SJSA1 (cell line): ENCODE results near the gene STAT2. TPM values are rescaled to one million over a fixed set of nuclear protein-coding genes. Genes with fewer than 3 reads are reported as not detected.

Source experiments
- DNase-seq, 2 experiments: peaks; one replicate each; pipeline ENCODE4 v3.0.0-alpha.2; 2015 to 2020; ENCODE audit warnings: low spot score in 2 of 2, low read depth in 1 of 2
- H3K27ac ChIP-seq: fragments of 250-450 bp; sonication (Bioruptor Pico); 2 replicates; pipeline ENCODE4 v1.5.1; 2020; ENCODE audit warnings: mild to moderate bottlenecking, moderate library complexity
- H3K27me3 ChIP-seq: fragments of 250-450 bp; sonication (Bioruptor Pico); replicated peaks from 2 replicates; pipeline ENCODE4 v1.5.1; 2020; ENCODE audit warnings: mild to moderate bottlenecking, moderate library complexity
- H3K36me3 ChIP-seq: fragments of 250-450 bp; sonication (Bioruptor Pico); 2 replicates; pipeline ENCODE4 v1.5.1; 2020; ENCODE audit warnings: mild to moderate bottlenecking
- H3K4me1 ChIP-seq: fragments of 250-450 bp; sonication (Bioruptor Pico); replicated peaks from 2 replicates; pipeline ENCODE4 v1.6.1; 2021; ENCODE audit warnings: mild to moderate bottlenecking
- H3K4me3 ChIP-seq: fragments of 250-450 bp; sonication (Bioruptor Pico); 2 replicates; pipeline ENCODE4 v1.5.1; 2020; ENCODE audit warnings: mild to moderate bottlenecking
- H3K9me3 ChIP-seq: fragments of 250-450 bp; sonication (Bioruptor Pico); replicated peaks from 2 replicates; pipeline ENCODE4 v1.5.1; 2020; ENCODE audit warnings: mild to moderate bottlenecking
- total RNA-seq: library from RNA; depleted of rRNA; stranded (reverse); fragments of >200 nt; shearing (Covaris generic); gene quantifications from 2 replicates; pipeline ENCODE4 v1.2.3, GENCODE V29; 2014; rRNA removed

The STAT2 gene
- total RNA-seq, 1 experiment from 2014 or later = 63.3 TPM

GRCh38 chr12:56300644-56301464 is 59.1 kb downstream of the STAT2 start:
- H3K9me3 ChIP-seq = no peaks in the 10 kb centered on the region
- peaks cover 10% of the 10 kb centered on the region for H3K4me1 ChIP-seq
- H3K27me3 ChIP-seq = no peaks in the 10 kb centered on the region
- peak overlapping the region; percentile 75 for H3K27ac ChIP-seq
- peak overlapping the region; percentile 71 for H3K4me3 ChIP-seq
- peaks cover 47% of the 10 kb centered on the region for H3K36me3 ChIP-seq
- DNase-seq = peak in 1 of 2 experiments; percentile 49

- Histone ChIP-seq H3K4me1 (peaks cover 10% of the 10 kb centered on the region), H3K36me3 (peaks cover 45% of the 10 kb centered on the region), H3K9me3 (no peaks in the 10 kb centered on the region), H3K27me3 (no peaks in the 10 kb centered on the region), H3K4me3 (peak within 1 kb of the TSS; percentile 71), H3K27ac (peak within 1 kb of the TSS; percentile 75)
- peak; percentile 97 to 99 for DNase-seq
Observed at GRCh38 chr12:56299853-56300643, 59.9 kb downstream of the STAT2 start, which contains the start of gene CS. CS (minus strand) TSS chr12:56300330; CDS start chr12:56300201, 129 bp downstream.

- peak overlapping the region; percentile 71 for H3K4me3 ChIP-seq
- H3K36me3 ChIP-seq = peaks cover 45% of the 10 kb centered on the region
- no peaks in the 10 kb centered on the region for H3K9me3 ChIP-seq
- no peak for DNase-seq
- H3K27me3 ChIP-seq = no peaks in the 10 kb centered on the region
- H3K4me1 ChIP-seq = peaks cover 10% of the 10 kb centered on the region
- H3K27ac ChIP-seq = no peak overlapping the region
Observed at GRCh38 chr12:56299308-56299852, 60.5 kb downstream of the STAT2 start.

GRCh38 chr12:56298828-56299227 is 61.1 kb downstream of the STAT2 start:
- peak overlapping the region; percentile 71 for H3K4me3 ChIP-seq
- DNase-seq = no peak
- H3K4me1 ChIP-seq = peaks cover 10% of the 10 kb centered on the region
- H3K36me3 ChIP-seq = peaks cover 43% of the 10 kb centered on the region
- H3K9me3 ChIP-seq = no peaks in the 10 kb centered on the region
- H3K27me3 ChIP-seq = no peaks in the 10 kb centered on the region
- no peak overlapping the region for H3K27ac ChIP-seq

- Histone ChIP-seq H3K27ac (no peak overlapping the region), H3K36me3 (peaks cover 47% of the 10 kb centered on the region), H3K4me3 (no peak overlapping the region), H3K4me1 (peaks cover 10% of the 10 kb centered on the region), H3K9me3 (no peaks in the 10 kb centered on the region), H3K27me3 (no peaks in the 10 kb centered on the region)
- no peak for DNase-seq
Observed at GRCh38 chr12:56297400-56297799, 62.5 kb downstream of the STAT2 start.

GRCh38 chr12:56296295-56296694 is 63.6 kb downstream of the STAT2 start:
- H3K36me3 ChIP-seq = peaks cover 58% of the 10 kb centered on the region
- DNase-seq = no peak

GRCh38 chr12:56293795-56294194 is 66.1 kb downstream of the STAT2 start:
- Histone ChIP-seq H3K36me3 (peaks cover 68% of the 10 kb centered on the region), H3K4me3 (no peak overlapping the region), H3K27ac (no peak overlapping the region), H3K9me3 (no peaks in the 10 kb centered on the region), H3K4me1 (peaks cover 3% of the 10 kb centered on the region; the same call in 1 of the 2 replicates), H3K27me3 (no peaks in the 10 kb centered on the region)
- no peak for DNase-seq

More at GRCh38 chr12:56296295-56296694, 63.6 kb downstream of the STAT2 start:
- Histone ChIP-seq H3K27me3 (no peaks in the 10 kb centered on the region), H3K4me3 (no peak overlapping the region), H3K9me3 (no peaks in the 10 kb centered on the region), H3K27ac (no peak overlapping the region), H3K4me1 (peaks cover 10% of the 10 kb centered on the region)

Other genes with a start within 250 kb of the STAT2 start
- gene RPL41, start 243.5 kb downstream of the STAT2 start, total RNA-seq = 1,215 and 2,760 TPM in 2 replicates
- 3.6 and 7.3 TPM in 2 replicates for gene ZC3H10, start 241.8 kb downstream of the STAT2 start, total RNA-seq
- gene ESYT1, start 231.8 kb downstream of the STAT2 start, total RNA-seq = 138 and 170 TPM in 2 replicates
- 71.9 and 97.8 TPM in 2 replicates for gene MYL6B, start 207.5 kb downstream of the STAT2 start, total RNA-seq
- gene MYL6, start 201.7 kb downstream of the STAT2 start, total RNA-seq = 4,832 and 5,659 TPM in 2 replicates
- 20.9 and 33.4 TPM in 2 replicates for gene SMARCC2, start 170.6 kb downstream of the STAT2 start, total RNA-seq
- gene RNF41, start 138.2 kb downstream of the STAT2 start, total RNA-seq = 28.5 and 46.7 TPM in 2 replicates
- gene NABP2, start 135.8 kb downstream of the STAT2 start, total RNA-seq = 47.8 and 55.7 TPM in 2 replicates
- gene SLC39A5, start 130.1 kb downstream of the STAT2 start, total RNA-seq = not detected in 2 replicates
- 9.6 and 12.7 TPM in 2 replicates for gene ANKRD52, start 101.7 kb downstream of the STAT2 start, total RNA-seq
- 7.9 and 13.4 TPM in 2 replicates for gene COQ10A, start 93.2 kb downstream of the STAT2 start, total RNA-seq
- gene CS, start 59.8 kb downstream of the STAT2 start, total RNA-seq = 65.7 and 109 TPM in 2 replicates
- 100 and 161 TPM in 2 replicates for gene CNPY2, start 44.1 kb downstream of the STAT2 start, total RNA-seq
- 6.9 and 15.9 TPM in 2 replicates for gene PAN2, start 26.1 kb downstream of the STAT2 start, total RNA-seq
- gene IL23A, start 21.2 kb downstream of the STAT2 start, total RNA-seq = 1.4 TPM in 1 of 2 replicates, not detected in the other
- not detected in 2 replicates for gene APOF, start 2.8 kb upstream of the STAT2 start, total RNA-seq
- gene TIMELESS, start 89.3 kb upstream of the STAT2 start, total RNA-seq = 7.4 and 11.9 TPM in 2 replicates
- gene MIP, start 94.5 kb upstream of the STAT2 start, total RNA-seq = 0.08 TPM in 1 of 2 replicates, not detected in the other
- gene SPRYD4, start 108.5 kb upstream of the STAT2 start, total RNA-seq = 0.69 and 1.4 TPM in 2 replicates
- gene GLS2, start 128.1 kb upstream of the STAT2 start, total RNA-seq = not detected in 2 replicates
- gene RBMS2, start 161.7 kb upstream of the STAT2 start, total RNA-seq = 17.0 and 31.0 TPM in 2 replicates